GM12891 (cell line): ENCODE results near the gene PDCD4.

Experiments
- POLR2A ChIP-seq: IDR thresholded peaks from 2 replicates; pipeline ENCODE4 v1.6.1; 2011; ENCODE audit warnings: low read depth, low read length, control low read depth
- POLR2AphosphoS5 ChIP-seq: IDR thresholded peaks from 2 replicates; pipeline ENCODE4 v1.6.1; 2011; ENCODE audit warnings: low read depth, low read length, control low read depth

DNA sequence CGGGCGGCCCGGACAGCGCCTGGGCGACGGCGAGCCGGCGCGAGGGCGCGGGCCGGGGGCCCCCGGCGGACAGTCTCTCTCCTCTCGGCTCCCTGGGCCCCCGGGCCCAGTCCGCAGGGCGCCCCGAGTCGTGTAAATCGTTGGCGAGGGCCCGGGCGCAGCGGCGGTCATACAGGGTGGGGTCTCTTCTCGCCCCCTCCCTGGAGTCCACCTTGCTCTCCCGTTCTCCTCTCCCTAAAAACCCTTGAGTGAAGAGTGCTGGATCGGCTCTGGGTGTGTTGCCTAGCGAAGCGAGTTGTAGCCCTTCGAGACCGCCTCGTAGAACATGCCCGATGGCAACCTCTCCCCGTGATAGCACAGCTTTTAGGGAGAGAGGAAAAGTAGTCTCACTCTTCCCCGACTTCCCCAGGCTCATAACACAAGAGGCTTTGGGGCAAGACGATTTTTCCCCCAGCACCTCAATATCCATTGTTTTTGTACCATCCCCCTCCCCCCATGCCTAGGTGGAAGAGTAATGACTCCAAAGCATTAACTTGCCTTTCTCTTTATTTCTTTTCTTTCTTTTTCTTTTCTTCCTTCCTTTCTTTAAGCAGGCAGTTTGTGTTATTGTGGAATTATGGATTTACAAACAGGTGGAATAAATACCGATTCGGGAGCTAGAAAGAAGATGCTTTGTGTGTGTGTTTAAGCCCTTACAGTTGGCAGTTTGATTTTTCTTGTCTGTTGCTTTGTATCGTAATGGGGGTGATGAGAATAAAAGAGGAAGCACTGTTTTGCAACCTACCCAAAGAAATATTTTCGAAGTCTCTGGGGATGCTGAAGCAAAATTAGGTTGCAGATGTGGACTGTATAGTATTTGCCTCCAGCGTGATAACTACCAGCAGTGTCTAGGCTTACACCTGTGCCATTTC lies 48.5 kb downstream of the PDCD4 start:
- TF ChIP-seq POLR2A (no peak), POLR2AphosphoS5 (0 out of 2 replicates have a peak, but pooled peaks have one; percentile 9)
